Measurements from ENCODE around the gene HNRNPU. TPM values are rescaled to one million over a fixed set of nuclear protein-coding genes. Genes with fewer than 3 reads are reported as not detected.

The HNRNPU gene
- polyA plus RNA-seq, 2 of the 4 experiments (the other 2 are of a cell fraction), result 449 to 529 TPM

DNA sequence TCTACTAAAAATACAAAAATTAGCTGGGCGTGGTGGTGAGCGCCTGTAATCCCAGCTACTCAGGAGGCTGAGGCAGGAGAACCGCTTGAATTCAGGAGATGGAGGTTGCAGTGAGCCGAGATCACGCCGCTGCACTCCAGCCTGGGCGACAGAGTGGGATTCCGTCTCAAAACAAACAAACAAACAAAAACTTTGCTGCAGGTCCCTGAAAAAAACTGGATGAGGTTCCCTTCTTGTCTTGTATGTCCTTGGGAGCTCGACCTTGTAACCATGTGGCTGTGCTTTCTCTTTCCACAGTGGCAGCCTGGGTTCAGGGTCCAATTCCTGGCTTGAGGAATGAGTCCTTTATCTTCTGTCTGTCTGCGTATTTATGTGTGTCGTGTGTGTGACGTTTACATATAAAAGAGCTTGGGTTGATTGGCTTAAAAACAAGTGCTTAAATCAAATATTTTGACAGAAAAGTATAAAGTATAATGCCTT lies 46.9 kb downstream of the HNRNPU start:
- H3K4me2 ChIP-seq, result no peak overlapping the region
- no peaks in the 10 kb centered on the region for H3K4me1 ChIP-seq
- ChIA-PET CTCF (interaction anchor here (1.5 to 2.4 kb wide), 3 partner anchors 10 to 20 kb away, joined by 4 to 7 read pairs (median 4); no protein-coding TSS in a partner anchor), POLR2A (no interaction called here)
- no peak for ATAC-seq
- WGBS (ENCODE audit: missing lambda C conversion rate), result 81% methylated on average over 12 of the region's 12 CpGs
- TF ChIP-seq ELK1 (IDR thresholded peaks at IDR 0.05; ENCODE audit: low read depth, low read length) (no peak), ZSCAN20 (CRISPR knock-in tag; IDR thresholded peaks at IDR 0.05) (no peak), JUNB (IDR thresholded peaks at IDR 0.05) (no peak), NPAS2 (CRISPR knock-in tag; IDR thresholded peaks at IDR 0.05; ENCODE audit: borderline replicate concordance) (no peak), TFCP2L1 (CRISPR knock-in tag; IDR thresholded peaks at IDR 0.05) (no peak), REST (IDR thresholded peaks at IDR 0.05) (no peak), FOXS1 (CRISPR knock-in tag; IDR thresholded peaks at IDR 0.05) (no peak), EP300 (IDR thresholded peaks at IDR 0.05) (no peak), BCL3 (IDR thresholded peaks at IDR 0.05) (no peak), SMC3 (IDR thresholded peaks at IDR 0.05) (no peak), MAFK (IDR thresholded peaks at IDR 0.05; ENCODE audit: partially characterized antibody) (no peak), POLR2AphosphoS2 (conservative IDR thresholded peaks at IDR 0.05; ENCODE audit: low read length) (no peak)
- TF ChIP-seq, protein P1, sequence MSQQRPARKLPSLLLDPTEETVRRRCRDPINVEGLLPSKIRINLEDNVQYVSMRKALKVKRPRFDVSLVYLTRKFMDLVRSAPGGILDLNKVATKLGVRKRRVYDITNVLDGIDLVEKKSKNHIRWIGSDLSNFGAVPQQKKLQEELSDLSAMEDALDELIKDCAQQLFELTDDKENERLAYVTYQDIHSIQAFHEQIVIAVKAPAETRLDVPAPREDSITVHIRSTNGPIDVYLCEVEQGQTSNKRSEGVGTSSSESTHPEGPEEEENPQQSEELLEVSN (IDR thresholded peaks at IDR 0.05; ENCODE audit: borderline replicate concordance, low read depth), result no peak
- no peaks in the 10 kb centered on the region for H3K9me3 ChIP-seq
- no peak overlapping the region for H3K27ac ChIP-seq
- no peak for FAIRE-seq
- no peak overlapping the region for H3K4me3 ChIP-seq
- DNase-seq (ENCODE audit: low read depth in 1 of 2, low spot score in 1 of 2), result no peak

DNA sequence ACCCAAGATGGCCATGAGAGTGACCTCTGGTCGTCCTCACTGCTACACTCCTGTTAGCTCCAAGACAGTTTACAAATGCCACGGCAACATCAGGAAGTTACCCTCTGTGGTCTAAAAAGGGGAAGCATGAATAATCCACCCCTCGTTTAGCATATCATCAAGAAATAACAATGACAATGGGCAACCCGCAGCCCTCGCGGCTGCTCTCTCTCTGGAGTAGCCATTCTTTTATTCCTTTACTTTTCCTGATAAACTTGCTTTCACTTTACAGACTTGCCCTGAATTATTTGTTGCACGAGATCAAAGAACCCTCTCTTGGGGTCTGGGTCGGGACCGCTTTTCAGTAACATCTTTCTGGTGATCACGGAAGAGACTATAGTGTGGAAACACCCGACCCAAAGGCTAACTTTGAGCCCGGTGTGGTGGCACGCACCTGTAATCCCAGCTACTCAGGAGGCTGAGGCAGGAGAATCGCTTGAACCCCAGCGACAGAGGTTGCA lies 48.7 kb downstream of the HNRNPU start:
- no peak overlapping the region for H3K4me2 ChIP-seq
- H3K4me1 ChIP-seq, result no peaks in the 10 kb centered on the region
- no peak overlapping the region for H3K4me3 ChIP-seq
- FAIRE-seq, result no peak
- ATAC-seq, result no peak
- DNase-seq (ENCODE audit: low read depth in 1 of 2, low spot score in 1 of 2), result no peak
- H3K27ac ChIP-seq, result no peak overlapping the region
- CTCF ChIA-PET, result interaction anchor here (1.2 to 2.4 kb wide), 2 partner anchors 14 to 18 kb away, joined by 6 to 7 read pairs; no protein-coding TSS in a partner anchor
- WGBS (ENCODE audit: missing lambda C conversion rate), result 75% methylated on average over 15 of the region's 15 CpGs
- POLR2A ChIA-PET, result no interaction called here
- H3K9me3 ChIP-seq, result no peaks in the 10 kb centered on the region
- TF ChIP-seq HMGXB4 (CRISPR knock-in tag; IDR thresholded peaks at IDR 0.05; ENCODE audit: borderline replicate concordance) (no peak), FOXS1 (CRISPR knock-in tag; IDR thresholded peaks at IDR 0.05) (no peak), FOSL2 (IDR thresholded peaks at IDR 0.05) (no peak), FOSL2 (CRISPR knock-in tag; IDR thresholded peaks at IDR 0.05) (no peak), NFE2L2 (conservative IDR thresholded peaks at IDR 0.05; ENCODE audit: low read length) (no peak), RAD21 (conservative IDR thresholded peaks at IDR 0.05 in 1 of 2, IDR thresholded peaks at IDR 0.05 in 1 of 2) (no peak), HES2 (IDR thresholded peaks at IDR 0.05) (no peak), JUN (IDR thresholded peaks at IDR 0.05) (no peak), RARB (CRISPR knock-in tag; IDR thresholded peaks at IDR 0.05) (no peak), MAZ (IDR thresholded peaks at IDR 0.05; ENCODE audit: borderline replicate concordance, low read depth, low read length) (no peak), GATA3 (IDR thresholded peaks at IDR 0.05; ENCODE audit: borderline replicate concordance) (no peak), EP300 (IDR thresholded peaks at IDR 0.05) (no peak), ZC3H11A (IDR thresholded peaks at IDR 0.05) (no peak)
- TF ChIP-seq, protein P2, sequence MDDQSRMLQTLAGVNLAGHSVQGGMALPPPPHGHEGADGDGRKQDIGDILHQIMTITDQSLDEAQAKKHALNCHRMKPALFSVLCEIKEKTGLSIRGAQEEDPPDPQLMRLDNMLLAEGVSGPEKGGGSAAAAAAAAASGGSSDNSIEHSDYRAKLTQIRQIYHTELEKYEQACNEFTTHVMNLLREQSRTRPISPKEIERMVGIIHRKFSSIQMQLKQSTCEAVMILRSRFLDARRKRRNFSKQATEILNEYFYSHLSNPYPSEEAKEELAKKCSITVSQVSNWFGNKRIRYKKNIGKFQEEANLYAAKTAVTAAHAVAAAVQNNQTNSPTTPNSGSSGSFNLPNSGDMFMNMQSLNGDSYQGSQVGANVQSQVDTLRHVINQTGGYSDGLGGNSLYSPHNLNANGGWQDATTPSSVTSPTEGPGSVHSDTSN (IDR thresholded peaks at IDR 0.05), result no peak
- TF ChIP-seq, protein P3, sequence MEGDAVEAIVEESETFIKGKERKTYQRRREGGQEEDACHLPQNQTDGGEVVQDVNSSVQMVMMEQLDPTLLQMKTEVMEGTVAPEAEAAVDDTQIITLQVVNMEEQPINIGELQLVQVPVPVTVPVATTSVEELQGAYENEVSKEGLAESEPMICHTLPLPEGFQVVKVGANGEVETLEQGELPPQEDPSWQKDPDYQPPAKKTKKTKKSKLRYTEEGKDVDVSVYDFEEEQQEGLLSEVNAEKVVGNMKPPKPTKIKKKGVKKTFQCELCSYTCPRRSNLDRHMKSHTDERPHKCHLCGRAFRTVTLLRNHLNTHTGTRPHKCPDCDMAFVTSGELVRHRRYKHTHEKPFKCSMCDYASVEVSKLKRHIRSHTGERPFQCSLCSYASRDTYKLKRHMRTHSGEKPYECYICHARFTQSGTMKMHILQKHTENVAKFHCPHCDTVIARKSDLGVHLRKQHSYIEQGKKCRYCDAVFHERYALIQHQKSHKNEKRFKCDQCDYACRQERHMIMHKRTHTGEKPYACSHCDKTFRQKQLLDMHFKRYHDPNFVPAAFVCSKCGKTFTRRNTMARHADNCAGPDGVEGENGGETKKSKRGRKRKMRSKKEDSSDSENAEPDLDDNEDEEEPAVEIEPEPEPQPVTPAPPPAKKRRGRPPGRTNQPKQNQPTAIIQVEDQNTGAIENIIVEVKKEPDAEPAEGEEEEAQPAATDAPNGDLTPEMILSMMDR (IDR thresholded peaks at IDR 0.05), result no peak

All from A549 (cell line).